ENCODE results near the gene GALNT7.

The GALNT7 gene

GRCh38 chr4:173282626-173283025, 114.0 kb downstream of the GALNT7 start:
- FAIRE-seq: no peak

GRCh38 chr4:173284463-173284862, 115.9 kb downstream of the GALNT7 start:
- FAIRE-seq (no peak), DNase-seq (ENCODE audit: extremely low spot score, insufficient read length, low read depth) (no peak)

More at GRCh38 chr4:173282626-173283025, 114.0 kb downstream of the GALNT7 start:
- DNase-seq (ENCODE audit: extremely low spot score, insufficient read length, low read depth): no peak

GRCh38 chr4:173287486-173287885, 118.9 kb downstream of the GALNT7 start:
- FAIRE-seq (no peak), DNase-seq (ENCODE audit: extremely low spot score, insufficient read length, low read depth) (no peak)

DNA sequence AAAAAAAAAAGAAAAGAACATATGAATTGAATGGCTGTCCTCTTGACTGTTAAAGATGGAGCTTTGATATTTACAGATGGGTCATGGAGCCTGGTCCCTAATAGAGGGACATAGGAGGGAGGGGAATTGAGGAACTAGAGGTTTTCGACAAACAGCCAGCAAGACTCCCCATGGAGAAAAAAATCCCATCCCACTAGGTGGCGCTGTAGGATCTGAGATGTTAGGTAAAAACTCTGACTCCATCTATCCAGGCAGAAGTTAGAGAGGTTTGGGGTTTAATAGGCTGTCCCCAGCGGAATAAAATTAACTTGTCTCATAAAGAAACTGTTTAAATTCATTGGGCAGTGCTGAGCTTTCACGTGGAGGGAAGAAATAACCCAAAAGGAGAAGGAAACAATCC, 119.7 kb downstream of the GALNT7 start:
- FAIRE-seq: peak; percentile 75
- DNase-seq (ENCODE audit: extremely low spot score, insufficient read length, low read depth): peak; percentile 20

GRCh38 chr4:173288698-173289352, 120.2 kb downstream of the GALNT7 start:
- no peak for FAIRE-seq
- no peak for DNase-seq (ENCODE audit: extremely low spot score, insufficient read length, low read depth)

GRCh38 chr4:173289353-173289727, 120.7 kb downstream of the GALNT7 start:
- FAIRE-seq: no peak
- DNase-seq (ENCODE audit: extremely low spot score, insufficient read length, low read depth): no peak

DNA sequence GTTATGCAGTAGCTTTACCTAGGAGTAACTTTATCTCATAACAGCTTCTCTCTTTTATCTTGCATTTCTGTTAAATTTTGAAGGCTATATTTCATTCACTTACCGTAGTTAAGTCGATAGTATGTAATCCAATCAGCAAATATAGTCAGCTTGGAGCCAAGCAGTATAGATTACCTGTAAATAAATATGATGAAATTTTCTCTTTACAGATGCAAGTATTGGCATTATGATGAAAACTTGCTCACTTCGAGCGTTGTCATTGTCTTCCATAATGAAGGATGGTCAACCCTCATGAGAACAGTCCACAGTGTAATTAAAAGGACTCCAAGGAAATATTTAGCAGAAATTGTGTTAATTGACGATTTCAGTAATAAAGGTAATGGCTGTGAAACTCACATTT, 123.3 kb downstream of the GALNT7 start:
- no peak for DNase-seq (ENCODE audit: extremely low spot score, insufficient read length, low read depth)
- no peak for FAIRE-seq

DNA sequence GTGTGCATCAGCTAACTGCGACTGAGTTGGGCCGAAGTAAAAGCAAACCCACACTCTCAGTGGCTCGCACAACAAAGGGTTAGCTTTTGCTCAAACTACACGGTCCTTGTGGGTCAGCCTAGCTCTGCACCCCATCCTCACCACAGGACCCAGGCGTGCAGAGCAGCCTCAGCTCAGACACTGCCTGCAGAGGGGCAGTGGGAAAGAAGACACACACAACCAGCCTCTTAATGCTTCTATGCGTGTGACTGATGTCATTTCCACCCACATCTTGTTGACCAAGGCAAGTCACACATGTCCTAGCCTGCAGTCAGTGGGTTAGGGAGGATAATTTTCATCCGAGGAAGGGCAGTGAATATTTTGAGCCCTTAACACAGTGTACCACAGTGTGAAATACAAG, 125.1 kb downstream of the GALNT7 start:
- FAIRE-seq (no peak), DNase-seq (ENCODE audit: extremely low spot score, insufficient read length, low read depth) (no peak)

GRCh38 chr4:173294444-173294843, 125.8 kb downstream of the GALNT7 start:
- FAIRE-seq: no peak

GRCh38 chr4:173301518-173302201, 133.0 kb downstream of the GALNT7 start:
- FAIRE-seq (peak; percentile 67), DNase-seq (ENCODE audit: extremely low spot score, insufficient read length, low read depth) (no peak)

More at GRCh38 chr4:173294444-173294843, 125.8 kb downstream of the GALNT7 start:
- DNase-seq (ENCODE audit: extremely low spot score, insufficient read length, low read depth): no peak

DNA sequence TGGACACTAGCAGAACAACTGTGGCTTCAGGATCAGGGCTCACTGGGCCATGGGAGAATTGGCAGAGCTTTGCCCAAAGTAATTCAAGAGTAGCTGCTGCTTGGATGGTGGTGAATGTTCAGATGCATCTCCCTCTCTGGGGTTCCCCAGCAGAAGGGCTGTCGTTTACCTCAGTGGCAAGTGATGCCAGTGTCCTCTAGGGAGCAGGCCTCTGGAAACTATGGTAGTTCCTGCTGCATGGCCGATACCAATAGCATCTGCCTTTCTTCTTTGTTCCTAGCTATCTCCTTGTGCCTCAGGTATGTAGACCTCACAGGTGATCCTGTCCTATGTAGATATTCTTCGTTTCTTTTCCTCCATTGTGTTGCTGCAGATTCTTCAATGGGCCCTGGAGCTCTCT, 139.2 kb downstream of the GALNT7 start:
- DNase-seq (ENCODE audit: extremely low spot score, insufficient read length, low read depth) (no peak), FAIRE-seq (no peak)

DNA sequence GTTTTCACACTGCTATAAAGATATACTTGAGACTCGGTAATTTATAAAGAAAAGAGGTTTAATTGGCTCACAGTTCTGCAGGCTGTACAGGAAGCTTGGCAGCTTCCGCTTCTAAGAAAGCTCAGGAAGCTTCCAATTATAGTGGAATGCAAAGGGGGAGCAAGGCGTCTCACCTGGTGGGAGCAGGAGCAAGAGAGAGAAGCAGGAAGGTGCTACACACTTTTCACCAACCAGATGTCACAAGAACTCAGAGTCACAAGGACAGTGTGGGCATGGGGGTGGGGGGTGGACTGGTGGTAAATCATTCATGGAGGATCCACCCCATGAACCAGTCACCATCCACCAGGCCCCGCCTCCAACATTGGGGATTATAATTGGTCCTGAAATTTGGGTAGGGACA, 142.8 kb downstream of the GALNT7 start:
- DNase-seq (ENCODE audit: extremely low spot score, insufficient read length, low read depth) (no peak), FAIRE-seq (no peak)

DNA sequence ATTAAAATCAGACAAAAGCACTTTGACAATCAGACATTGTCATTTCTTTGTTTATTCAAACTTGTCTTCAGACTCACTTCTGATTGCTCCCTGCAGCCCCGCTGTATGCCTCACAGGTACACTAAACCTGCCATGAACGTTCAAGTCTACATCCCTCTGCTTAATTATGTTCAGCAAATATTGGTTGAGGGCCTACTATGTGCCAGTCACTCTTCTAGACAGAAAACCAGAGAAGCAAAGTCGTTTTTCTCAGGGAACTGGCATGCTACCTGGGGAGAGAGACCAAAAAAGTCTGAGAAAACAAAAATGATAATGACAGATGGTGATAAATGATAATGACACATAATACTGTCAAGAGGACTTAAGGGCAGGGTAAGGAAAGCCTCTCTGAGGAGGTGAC, 146.1 kb downstream of the GALNT7 start:
- FAIRE-seq: no peak
- DNase-seq (ENCODE audit: extremely low spot score, insufficient read length, low read depth): no peak

- no peak for DNase-seq (ENCODE audit: extremely low spot score, insufficient read length, low read depth)
- no peak for FAIRE-seq
Measured at GRCh38 chr4:173316060-173316459, 147.4 kb downstream of the GALNT7 start.

DNA sequence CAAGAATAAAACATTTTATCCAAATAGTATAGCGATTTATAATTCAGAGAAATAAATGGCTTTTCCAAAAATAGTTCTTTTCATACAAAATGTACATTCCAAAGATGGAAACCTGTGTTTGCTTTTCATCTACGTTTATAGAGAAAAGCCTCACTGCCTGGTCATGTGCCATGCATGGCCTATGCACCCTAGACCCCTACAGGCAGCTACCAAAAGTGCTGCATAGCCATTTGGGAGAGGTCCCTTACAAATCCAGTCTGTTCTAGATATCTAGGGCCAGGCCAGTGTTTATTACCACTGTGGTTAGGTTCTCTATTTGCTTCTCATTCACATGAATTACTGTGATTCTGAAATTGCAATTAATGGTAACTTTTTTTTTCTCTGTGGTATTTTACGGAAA, 148.4 kb downstream of the GALNT7 start:
- DNase-seq (ENCODE audit: extremely low spot score, insufficient read length, low read depth): no peak
- no peak for FAIRE-seq

DNA sequence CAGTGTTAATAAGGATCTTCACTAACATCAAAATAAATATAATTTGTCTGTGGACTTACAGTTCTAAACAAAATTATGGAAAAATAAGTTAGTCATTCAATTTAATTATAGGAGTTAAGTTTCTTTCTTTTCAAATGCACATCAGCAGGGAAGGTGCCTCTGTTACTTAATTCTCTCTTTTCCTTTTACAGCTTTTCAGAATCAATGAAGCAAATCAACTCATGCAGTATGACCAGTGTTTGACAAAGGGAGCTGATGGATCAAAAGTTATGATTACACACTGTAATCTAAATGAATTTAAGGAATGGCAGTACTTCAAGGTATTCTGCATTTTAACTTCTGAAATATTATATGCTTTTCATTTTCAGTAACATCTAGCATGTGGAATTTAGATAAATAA, 149.6 kb downstream of the GALNT7 start:
- FAIRE-seq (no peak), DNase-seq (ENCODE audit: extremely low spot score, insufficient read length, low read depth) (no peak)

GRCh38 chr4:173318648-173319211, 150.1 kb downstream of the GALNT7 start:
- peak; percentile 15 for FAIRE-seq
- DNase-seq (ENCODE audit: extremely low spot score, insufficient read length, low read depth): no peak

GRCh38 chr4:173319696-173320095, 151.1 kb downstream of the GALNT7 start:
- no peak for DNase-seq (ENCODE audit: extremely low spot score, insufficient read length, low read depth)
- FAIRE-seq: no peak

DNA sequence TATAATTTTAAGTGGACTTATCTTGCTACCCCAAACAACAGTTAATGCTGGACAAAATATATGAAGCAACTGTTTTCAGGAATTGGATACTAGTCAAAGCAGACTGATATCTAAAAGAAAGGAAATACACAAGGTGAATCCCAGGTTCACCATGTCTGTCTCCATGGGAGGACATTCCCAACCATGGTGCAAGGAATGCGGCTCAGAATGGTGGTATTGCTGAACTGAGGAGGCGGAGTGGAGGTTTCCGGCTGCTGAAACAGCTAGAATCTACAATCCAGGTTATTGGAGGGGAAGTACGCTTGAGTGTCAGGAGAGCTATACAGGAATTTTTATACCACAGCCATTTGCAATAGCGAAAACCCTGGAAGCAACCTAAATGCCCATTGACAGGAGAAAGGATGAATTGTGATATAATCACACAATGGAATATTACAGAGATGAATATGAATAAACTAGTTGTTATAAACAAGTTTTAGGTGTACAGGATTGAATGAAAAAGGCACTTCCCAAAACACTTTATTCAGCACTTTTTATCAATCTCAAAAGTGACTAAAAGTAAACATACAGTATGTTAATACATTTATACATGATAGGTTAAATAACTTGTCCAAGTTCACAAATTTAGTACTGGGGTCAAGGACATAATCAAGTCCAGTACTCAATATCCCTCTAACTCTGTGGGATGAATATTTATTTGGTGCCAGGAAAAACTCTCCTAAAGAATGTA, 156.6 kb downstream of the GALNT7 start:
- DNase-seq (ENCODE audit: extremely low spot score, insufficient read length, low read depth) (no peak), FAIRE-seq (no peak)

DNA sequence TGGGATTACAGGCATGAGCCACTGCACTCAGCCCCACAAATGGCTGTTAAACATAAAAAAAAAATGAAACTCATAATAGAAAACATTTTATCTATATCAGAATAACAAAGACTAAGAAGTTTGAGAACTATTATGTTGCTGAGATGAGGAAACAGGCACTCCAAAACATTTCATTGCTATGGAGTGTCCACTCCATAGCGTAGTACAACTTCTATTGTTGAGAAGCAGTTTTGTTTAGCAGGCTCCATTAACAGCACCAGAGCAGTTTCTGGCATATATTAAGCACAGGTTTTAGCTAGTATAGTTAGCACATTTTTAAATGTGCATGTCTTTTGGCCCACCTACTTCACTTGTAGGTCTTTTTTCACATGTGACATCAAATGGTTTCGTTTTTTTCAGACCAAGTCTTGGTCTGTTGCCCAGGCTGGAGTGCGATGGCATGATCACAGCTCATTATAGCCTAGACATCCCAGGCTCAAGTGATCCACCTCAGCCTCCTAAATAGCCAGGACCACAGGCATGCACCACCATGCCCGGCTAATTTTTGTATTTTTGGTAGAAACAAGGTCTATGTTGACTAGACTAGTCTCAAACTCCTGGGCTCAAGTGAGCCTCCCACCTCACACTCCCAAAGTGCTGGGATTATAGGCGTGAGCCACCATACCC, 159.8 kb downstream of the GALNT7 start:
- DNase-seq (ENCODE audit: extremely low spot score, insufficient read length, low read depth) (no peak), FAIRE-seq (peak; percentile 9)

Data from GM18507 (cell line).